Activated CD4-positive, alpha-beta T cell treated with anti-CD3 and anti-CD28 coated beads, Interleukin-2, amount 10 ng/mL, durations not matched to agents 7 days and 5 days (primary cell): Measurements from ENCODE around the gene MAVS. TPM values are rescaled to one million over a fixed set of nuclear protein-coding genes. Genes with fewer than 3 reads are reported as not detected.

Source experiments
- microRNA-seq: library from miRNA; unstranded; fragments of <30 nt; microRNA quantifications from one replicate; pipeline ENCODE4 v1.2.0, GENCODE V29; 2021; ENCODE audit warnings: borderline microRNAs expressed, borderline replicate concordance
- total RNA-seq, 2 experiments: library from RNA; stranded (reverse); gene quantifications; one replicate each; pipeline ENCODE4 v1.2.3, GENCODE V29; 2021

Gene MAVS
- total RNA-seq, 2 experiments from 2014 or later = 34.8 to 36.4 TPM

Small RNA genes within 50 kb of the gene (microRNA-seq; reads per million reads assigned to microRNA genes)
- gene MIR103A2 (not detected), gene MIR103B2 (not detected)

Other genes with a start within 250 kb of the MAVS start
- not detected for gene GFRA4, start 183.4 kb upstream of the MAVS start, total RNA-seq
- gene ADAM33, start 164.8 kb upstream of the MAVS start, total RNA-seq = not detected
- gene SIGLEC1, start 134.2 kb upstream of the MAVS start, total RNA-seq = not detected
- gene HSPA12B, start 114.1 kb upstream of the MAVS start, total RNA-seq = not detected
- 10 to 100 TPM; 27.8 to 27.9 TPM for gene ADISSP, start 79.1 kb upstream of the MAVS start, total RNA-seq
- under 1 TPM; 0.17 to 0.21 TPM for gene SPEF1, start 65.4 kb upstream of the MAVS start, total RNA-seq
- 10 to 100 TPM; 77.8 to 85.6 TPM for gene CENPB, start 60.1 kb upstream of the MAVS start, total RNA-seq
- gene CDC25B, start 50.5 kb upstream of the MAVS start, total RNA-seq = 100 to 1,000 TPM; 403 to 429 TPM
- 10 to 100 TPM; 16.6 to 18.2 TPM for gene AP5S1, start 26.3 kb upstream of the MAVS start, total RNA-seq
- gene PANK2, start 42.6 kb downstream of the MAVS start, total RNA-seq = 10 to 100 TPM; 59.7 to 64.5 TPM
- 10 to 100 TPM; 13.5 to 15.0 TPM for gene RNF24, start 168.7 kb downstream of the MAVS start, total RNA-seq